Hematopoietic multipotent progenitor cell treated with erythropoietin and hydrocortisone succinate and interleukin-3 and kit ligand, for 6 days (in vitro differentiated cells): ENCODE data around the gene WFIKKN2.

Experiments
- DNase-seq: peaks from one replicate; pipeline ENCODE4 v3.0.0-alpha.2; 2015

Gene WFIKKN2

DNA sequence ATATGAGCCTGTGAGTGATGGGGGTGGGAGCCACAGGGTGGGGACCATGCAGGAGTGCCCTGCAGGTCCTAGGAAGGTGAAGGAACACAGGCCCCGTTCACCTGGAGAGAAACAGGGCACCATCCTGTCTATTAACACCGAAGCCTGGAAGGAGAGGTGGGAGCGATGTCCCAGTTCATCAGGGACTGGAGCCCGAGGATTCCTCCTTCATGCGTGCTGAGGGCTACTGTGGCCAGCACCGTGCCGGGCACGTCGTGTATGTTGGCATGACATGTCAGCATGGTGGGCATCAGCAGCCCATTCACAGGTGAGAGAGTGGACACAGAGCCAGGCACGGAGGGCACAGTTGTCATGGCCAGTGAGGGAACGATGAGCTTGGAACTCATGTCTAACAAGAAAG, 1.4 kb downstream of the WFIKKN2 start:
- no peak for DNase-seq

DNA sequence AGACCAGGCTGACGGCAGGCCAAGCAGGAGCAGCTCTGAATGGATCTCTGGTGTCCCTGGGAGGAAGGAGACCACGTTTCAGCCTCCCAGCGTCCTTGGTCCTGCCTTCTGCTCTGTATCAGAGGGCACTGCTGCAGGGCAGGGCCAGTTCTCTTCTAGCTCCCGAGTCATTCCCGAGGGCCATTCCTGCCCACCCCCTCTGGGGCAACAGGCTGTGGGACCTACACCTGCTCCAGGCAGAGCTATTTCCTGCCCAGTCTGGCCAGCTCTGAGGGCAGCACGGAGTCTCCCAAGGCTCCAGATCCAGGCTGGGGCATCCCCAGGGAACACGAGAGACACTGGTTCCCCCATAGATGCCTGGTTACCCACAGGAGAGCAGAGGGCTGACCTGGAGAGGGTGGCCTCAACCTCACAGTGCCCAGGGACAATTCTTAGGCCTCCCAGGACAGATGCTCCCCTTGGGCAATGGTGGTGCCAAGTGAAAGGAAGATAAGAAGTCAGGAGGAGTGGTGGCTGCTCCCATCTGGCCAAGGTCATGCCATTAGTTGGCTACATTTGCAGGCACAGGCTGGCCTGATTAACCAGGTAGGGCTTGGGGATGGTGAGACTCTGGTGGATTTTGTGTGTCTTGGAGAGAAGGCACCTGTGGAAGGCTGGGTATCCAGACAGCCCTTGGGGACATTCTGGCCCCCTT, 2.0 kb downstream of the WFIKKN2 start:
- DNase-seq: no peak

DNA sequence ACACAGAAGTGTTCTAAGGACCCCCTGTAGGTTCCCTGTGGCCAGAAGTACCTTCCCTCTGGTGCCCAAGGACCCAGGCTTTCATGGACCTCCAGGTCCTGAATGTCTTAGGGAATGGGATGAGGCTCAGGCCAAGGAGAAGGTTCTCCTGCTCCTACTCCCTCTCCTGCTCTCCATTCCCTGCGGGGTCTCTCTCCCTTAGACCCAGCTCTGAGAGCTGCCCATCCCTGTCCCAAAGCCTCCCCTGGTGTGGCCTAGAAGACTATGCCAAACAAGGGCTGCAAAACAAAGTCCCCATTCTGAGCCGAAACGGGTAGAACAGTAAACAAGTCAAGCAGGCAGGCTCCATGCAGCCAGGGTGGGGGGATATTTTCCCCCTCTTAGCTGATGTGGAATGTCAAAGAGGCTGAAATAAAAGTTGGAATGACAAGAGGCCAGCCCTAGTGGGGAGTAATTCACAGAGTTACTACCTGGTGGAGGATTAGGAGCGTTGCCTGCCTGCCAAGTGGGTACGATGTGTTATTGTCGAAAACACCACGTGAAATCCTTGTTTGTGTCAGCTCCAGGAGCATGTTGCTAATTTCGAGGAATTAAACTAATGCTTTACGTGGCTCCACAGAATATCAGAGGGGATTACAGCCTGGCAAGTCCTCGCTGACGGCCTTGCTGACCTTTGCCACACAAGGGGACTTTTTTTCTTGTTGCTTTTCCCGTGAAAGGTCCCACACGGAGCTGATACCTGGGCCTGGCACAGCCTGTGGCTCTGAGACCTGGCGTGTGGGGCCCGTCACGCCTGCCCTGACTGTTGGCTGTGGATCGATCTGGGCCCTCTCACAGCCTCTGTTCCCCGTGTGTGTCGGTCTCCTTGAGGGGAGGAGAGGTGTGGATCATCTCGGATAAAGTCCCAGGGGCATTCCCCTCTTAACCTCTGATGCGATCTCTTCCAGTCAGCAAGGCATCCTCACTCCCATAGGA, 2.9 kb downstream of the WFIKKN2 start:
- DNase-seq: no peak

DNA sequence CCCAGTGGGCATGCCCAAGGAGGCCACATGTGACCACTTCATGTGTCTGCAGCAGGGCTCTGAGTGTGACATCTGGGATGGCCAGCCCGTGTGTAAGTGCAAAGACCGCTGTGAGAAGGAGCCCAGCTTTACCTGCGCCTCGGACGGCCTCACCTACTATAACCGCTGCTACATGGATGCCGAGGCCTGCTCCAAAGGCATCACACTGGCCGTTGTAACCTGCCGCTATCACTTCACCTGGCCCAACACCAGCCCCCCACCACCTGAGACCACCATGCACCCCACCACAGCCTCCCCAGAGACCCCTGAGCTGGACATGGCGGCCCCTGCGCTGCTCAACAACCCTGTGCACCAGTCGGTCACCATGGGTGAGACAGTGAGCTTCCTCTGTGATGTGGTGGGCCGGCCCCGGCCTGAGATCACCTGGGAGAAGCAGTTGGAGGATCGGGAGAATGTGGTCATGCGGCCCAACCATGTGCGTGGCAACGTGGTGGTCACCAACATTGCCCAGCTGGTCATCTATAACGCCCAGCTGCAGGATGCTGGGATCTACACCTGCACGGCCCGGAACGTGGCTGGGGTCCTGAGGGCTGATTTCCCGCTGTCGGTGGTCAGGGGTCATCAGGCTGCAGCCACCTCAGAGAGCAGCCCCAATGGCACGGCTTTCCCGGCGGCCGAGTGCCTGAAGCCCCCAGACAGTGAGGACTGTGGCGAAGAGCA, 4.4 kb downstream of the WFIKKN2 start:
- DNase-seq: no peak

DNA sequence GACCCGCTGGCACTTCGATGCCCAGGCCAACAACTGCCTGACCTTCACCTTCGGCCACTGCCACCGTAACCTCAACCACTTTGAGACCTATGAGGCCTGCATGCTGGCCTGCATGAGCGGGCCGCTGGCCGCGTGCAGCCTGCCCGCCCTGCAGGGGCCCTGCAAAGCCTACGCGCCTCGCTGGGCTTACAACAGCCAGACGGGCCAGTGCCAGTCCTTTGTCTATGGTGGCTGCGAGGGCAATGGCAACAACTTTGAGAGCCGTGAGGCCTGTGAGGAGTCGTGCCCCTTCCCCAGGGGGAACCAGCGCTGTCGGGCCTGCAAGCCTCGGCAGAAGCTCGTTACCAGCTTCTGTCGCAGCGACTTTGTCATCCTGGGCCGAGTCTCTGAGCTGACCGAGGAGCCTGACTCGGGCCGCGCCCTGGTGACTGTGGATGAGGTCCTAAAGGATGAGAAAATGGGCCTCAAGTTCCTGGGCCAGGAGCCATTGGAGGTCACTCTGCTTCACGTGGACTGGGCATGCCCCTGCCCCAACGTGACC, 5.0 kb downstream of the WFIKKN2 start:
- DNase-seq: no peak

DNA sequence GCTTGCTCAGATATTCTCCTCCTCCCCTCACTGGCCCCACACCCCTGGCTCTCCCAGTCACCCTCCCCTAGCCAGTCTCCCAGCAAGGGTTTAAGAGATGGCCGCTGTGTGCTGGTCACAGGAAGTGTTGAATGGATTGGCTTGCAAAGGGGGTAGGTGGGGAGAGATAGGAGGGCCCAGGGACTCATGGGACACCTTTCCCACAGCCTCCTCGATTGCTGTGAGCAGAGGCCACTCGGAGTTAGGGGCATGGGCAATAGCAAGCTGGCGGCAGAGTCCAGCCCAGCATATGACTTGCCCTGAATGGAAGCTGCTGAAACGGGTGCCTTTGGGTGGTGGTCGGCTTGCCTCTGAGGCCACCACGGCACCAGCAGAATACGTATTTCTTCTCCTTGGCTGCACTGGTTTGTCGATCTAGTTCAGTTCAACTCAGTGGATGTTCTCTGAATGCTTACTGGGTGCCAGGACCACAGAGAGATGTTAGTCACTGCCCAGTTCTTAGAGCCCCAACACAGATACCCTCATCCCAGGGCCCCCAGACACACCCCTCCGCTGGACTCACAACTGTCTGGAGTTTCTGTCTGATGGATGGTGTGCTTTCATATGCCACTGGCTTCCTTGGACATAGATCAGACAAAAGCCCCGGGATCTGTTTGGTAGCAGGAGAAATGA, 6.0 kb downstream of the WFIKKN2 start:
- DNase-seq: no peak

DNA sequence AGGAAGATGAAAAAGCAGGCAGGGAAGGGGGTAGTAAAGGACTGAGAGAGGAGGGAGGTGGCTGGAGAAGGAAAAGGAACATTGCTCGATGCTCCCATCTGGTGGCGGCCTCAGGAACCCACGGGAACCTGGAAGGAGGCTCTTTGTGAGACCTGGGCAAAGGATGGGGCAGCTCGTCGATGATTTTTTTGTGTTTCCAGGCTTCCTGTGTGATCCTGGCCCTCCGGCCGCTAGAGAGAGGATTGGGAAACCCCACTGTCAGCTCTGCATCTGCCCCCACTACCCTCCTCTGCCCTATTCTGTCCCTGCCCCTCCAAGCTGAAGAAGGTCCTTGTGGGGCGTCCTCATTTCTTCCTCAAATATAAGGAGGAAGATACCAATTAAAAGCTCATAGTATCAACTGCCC, 6.6 kb downstream of the WFIKKN2 start:
- DNase-seq: peak; percentile 83

DNA sequence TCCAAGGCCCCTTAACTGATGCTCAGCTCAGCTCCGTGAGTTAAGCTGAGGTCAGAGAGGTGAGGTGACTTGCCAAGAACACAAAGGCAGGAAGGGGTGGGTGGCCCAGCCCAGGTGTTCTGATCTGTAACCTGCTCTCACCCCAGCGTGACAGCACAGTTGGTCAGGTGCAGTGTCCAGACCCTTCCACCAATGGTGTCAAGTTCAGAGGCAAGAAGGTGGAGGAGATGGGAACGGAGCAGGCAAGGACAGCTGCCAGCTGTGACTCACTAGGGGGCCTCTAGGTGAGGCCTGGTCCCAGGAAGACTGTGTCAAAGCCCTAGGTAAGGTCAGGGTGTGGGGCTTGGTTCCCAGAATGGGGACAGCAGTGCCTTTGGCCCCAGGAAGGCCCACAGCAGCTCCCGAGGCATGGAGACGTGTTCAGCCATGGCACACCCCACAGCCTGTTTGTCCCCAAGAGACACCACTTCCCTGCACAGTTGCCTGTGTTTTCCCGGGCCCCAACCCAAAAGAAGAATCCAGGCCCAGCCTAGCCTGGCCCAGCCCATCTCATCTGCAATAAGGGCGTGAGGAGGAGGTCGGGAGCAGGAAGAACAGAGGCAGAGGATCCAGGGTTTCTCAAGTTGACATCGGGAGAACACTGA, 7.2 kb downstream of the WFIKKN2 start:
- DNase-seq: no peak

DNA sequence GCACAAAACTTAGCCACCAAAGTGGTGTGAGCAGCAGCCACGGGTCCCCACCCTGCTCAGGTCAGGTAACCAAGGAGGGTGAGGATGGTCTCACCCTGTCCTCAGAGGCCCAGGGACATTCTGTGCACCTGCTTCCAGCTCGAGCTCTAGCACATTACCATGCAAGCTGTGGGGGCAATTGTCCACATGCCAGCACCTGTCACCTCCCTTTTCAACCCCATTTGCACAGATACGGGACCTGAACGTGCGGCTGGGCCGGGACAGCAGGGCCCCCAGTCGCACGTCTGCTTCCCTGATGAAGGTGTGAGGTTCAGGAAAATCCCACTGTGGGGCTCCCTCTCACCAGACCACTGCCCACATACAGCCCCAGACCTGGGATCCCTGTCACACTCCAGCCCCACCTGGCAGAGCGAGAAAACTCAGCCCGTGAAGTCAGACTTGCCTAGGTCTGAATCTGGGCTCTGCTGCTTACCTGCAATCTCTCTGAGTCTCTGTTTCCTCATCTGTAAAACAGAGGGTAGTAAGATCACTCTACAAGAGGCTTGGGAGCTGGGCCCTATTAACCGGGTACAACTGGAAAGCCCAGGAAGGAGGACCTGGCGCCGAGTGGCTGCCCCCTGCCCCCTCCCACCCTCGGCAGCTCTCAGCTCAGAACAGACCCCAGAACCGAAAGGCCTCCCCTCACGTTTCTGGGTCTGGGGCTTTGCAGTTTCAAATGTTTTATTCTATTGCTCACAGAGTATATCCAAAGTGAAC, 7.9 kb downstream of the WFIKKN2 start:
- DNase-seq: no peak

DNA sequence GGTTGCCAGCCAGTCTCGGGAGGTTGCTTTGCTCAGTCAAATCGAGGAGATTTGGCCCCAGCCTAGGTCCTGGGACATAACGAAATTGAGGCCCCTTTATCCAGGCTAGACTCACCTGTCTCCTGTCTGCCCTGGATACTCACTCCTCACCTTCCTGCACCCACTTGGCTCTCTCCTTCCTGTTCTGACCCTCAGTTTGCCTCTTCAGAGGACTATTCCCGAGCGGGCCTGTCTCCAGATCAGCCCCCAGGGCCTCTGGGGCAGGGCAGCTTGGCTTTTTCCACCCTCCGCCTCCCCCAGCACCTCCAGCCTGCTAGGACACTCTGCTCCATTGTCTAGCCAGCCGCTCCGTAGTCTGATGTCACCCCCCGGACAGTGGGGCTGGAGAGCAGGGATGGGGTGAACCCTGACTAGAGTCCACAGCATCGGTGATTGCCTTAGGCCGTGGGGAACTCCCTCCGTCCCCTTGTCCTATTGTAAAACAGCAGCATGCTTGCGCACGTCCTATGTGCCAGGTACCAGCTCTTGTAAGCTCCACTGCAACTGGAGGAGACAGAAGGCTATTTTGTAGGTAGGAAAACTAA, 8.8 kb downstream of the WFIKKN2 start:
- no peak for DNase-seq

DNA sequence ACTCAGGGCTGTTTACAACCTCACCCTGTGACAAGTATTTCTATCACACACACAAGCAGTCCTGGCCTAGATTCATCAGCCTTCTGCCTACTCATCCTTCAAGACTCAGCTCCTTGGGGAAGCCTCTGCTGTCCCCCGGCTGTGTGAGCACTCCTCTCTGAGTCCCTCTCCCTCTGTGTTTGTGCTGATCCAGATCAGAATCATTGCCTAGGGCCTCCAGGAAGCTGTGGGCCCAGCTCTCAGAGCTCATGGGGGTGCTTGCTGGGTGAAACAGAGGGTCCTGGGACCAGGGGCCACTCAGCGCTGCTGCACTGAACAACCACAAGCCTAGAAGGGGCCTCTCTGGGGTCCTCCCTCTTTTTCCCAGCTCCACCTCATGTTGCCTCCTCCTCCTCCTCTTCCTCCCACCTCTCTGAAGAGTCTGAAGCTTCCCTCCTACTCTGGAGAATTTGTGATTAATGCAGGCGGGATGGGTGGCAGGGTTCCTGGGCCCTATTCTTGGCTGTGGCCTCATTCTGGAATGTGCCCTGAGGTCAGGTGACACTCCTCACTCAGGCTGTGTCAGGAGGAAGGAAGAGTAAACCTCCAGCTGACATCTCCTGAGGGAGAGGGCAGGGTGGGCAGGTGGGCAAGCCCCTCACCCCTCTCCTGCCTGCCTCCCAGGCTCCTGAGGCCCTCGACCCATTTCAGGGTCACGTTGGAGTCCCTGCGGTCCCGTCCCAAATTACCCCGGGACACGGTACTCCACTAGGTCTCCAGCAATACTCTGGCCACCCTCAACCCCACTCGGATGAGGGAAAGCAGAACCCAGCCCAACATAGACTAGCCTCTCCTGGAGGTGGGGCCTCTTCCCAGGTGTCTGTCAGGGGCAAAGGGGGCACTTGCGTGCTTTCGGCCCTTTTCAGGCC, 10.1 kb downstream of the WFIKKN2 start:
- no peak for DNase-seq

DNA sequence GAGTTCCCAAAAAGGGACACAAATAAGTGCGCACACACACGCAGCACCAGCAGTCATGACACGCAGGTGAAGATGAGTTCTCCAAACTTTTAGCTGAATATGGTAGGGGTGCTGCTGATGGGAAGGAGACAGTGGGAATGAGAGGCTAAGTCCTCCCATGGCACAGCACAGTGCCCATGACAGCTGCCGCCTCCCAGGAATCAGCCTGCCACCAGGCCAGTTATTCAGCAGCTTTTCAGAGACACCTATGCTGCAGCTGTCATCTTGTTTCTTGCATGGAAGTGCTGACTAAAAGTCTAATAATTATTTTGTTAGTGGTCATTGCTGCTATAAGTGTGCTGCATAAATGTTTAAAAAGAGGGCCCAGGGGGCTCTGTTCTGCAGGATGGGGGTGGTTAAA, 12.2 kb downstream of the WFIKKN2 start:
- DNase-seq: no peak

DNA sequence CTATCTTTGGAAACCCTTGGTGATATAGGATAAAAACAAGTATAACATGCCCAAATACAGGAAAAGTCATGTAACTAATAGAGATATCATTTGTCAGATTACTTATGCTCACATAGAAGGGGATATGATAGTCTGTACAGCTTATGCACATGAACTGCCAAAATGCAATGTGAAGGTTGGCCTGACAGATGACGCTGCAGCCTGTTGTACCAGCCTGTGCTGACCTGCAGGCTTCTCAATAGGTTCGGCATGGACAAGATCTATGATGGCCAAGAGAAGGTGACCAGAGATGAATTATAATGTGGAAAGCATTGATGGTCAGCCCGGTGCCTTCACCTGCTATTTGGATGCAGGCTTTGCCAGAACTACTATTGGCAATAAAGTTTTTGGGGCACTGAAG, 12.7 kb downstream of the WFIKKN2 start:
- DNase-seq: no peak

DNA sequence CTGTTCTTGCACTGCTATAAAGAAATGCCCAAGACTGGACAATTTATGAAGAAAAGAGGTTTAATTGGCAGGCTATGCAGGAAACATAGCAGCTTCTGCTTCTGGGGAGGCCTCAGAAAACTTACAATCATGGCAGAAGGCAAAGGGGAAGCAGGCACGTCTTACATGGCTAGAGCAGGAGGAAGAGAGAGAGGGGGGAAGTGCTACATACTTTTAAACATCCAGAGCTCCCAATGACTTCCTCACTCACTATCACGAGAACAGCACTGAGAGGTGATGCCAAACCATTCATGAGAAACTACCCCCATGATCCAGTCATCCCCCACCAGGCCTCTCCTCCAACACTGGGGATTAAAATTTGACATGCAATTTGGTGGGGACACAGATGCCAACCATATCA, 13.3 kb downstream of the WFIKKN2 start:
- DNase-seq: no peak

DNA sequence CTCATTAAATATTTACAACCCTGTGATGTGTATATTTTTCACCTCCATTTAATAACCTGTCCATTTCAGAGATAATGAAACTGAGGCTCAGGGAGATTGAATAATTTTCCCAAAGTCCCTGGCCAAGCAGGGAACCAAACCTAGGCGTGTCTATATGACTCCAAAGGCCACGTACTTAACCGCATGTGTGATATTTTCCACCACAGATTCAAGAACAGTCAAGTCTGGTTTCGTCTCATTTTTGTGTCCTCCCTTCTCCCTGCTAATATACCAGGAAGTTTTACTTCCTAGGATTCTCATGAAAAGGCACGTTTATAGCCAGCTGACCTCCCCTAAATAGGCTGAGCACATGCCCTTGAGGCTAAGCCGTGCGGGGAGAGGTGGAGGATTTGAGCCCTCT, 15.3 kb downstream of the WFIKKN2 start:
- no peak for DNase-seq

DNA sequence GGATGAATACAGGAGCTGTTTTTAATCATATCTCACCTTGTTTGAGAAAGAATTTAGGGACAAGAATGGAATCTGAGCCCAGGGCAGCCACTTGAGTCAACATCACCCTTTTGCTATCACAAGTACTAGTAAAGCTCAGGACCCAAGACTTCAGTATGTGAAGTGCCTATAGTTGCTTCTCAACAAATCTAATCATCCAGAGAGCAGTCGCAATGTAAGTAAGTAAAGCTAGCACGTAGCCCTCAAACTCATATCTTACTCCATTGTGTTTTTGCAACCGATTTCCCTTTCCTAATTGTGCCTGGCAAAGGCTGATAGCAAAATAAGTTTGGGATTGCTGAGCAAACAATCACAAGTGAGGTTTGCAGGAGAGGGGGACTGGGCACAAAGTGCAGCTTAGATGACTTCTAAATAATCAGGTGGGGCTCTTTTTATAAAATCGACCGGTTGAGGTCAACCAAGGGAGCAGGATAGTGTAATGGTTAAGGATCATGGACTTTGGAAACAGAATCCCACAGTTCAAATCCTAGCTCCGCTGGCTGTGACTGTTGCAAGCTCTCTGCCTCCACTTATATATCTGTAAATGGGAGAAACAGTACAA, 17.7 kb downstream of the WFIKKN2 start:
- no peak for DNase-seq

DNA sequence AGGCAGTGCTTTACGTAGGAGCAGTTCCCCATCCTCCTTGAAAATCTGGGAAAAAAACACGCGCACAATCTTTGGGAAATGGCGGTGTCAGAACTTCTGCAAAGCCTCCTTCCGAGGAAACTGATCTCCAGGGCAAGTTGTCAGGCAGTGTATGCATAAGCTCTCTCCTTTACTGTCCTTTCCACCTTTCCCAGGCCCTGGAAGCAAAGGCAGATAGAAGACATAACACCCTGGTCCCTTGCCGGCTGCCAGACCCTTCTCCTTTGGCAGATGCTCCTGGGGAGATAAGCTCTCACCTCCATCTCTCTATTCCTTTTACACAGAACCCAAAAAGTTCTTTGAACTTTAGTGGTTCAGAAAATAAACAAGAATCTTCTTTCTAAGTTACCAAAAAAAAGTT, 18.4 kb downstream of the WFIKKN2 start:
- no peak for DNase-seq

DNA sequence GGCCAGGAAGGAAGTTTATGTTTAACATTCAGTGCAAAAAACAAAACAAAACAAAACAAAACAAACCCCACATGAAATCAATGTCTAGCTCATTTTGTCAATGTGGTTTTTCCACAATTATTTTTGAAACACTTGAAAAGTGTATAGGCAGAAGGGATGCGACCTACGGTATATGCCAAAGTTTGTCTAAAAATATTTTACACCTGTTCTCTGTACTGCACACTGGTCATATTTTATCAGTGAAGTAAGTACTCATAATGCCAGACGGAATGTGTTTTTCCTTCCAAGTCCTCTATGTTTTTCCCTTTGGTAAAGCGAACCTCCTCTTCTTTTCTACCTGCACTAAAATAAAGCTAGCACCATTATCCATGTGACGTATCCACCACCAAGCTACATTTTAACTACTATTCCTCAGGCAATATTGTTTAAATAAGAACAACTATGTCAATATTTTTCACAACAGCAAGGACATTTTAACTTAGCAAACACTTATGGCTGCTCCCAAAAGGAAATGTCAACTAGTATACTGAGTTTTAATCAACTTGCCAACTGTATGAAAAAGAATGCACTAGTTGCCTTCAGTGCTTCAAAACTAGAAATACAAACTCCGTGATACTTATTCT, 20.4 kb downstream of the WFIKKN2 start:
- DNase-seq: no peak

DNA sequence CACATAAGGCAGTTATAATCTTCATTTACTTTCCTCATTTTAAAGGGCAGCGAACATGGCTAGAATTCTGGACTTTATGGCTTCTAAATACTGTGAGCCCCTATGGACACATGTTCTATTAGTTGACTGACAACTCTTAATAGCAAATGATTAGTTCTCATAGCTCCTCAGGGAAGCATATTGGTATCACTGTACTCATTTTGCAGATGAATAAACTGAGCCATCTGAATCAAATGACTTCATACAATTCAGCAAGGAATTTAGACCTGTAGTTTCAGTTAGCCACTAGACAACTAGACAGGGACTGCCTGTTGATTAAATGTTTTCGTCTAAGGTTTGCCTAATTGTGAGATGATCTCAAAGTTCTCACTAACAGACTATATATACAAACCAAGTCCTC, 21.0 kb downstream of the WFIKKN2 start:
- DNase-seq: no peak
